Mesodermal cell (in vitro differentiated cells): ENCODE results near the gene VPS35L. TPM values are rescaled to one million over a fixed set of nuclear protein-coding genes. Genes with fewer than 3 reads are reported as not detected.

Experiments
- H3K27ac ChIP-seq: 2 replicates; pipeline ENCODE4 v1.7.0; 2013; ENCODE audit warnings: mild to moderate bottlenecking, low read depth, low read length, moderate library complexity; ENCODE audit not compliant: severe bottlenecking
- H3K36me3 ChIP-seq: 2 replicates; pipeline ENCODE4 v1.7.1; 2013; ENCODE audit warnings: mild to moderate bottlenecking, low read length, moderate library complexity; ENCODE audit not compliant: control insufficient read depth, insufficient read depth
- H3K4me1 ChIP-seq: one replicate; pipeline ENCODE4 v1.7.1; 2013; ENCODE audit warnings: mild to moderate bottlenecking, low read length; ENCODE audit not compliant: insufficient read depth, control insufficient read depth, poor library complexity, severe bottlenecking
- H3K4me3 ChIP-seq: 2 replicates; pipeline ENCODE4 v1.7.0; 2013; ENCODE audit warnings: low read length, control low read depth, mild to moderate bottlenecking; ENCODE audit not compliant: insufficient read depth, poor library complexity, severe bottlenecking; ENCODE audit errors: extremely low read depth
- H3K9me3 ChIP-seq: 2 replicates; pipeline ENCODE4 v1.7.1; 2013; ENCODE audit warnings: mild to moderate bottlenecking, low read length, moderate library complexity; ENCODE audit not compliant: control insufficient read depth
- WGBS, 2 experiments: methylation state at CpG; one replicate each; pipeline ENCODE4 v1.1.5; 2013; ENCODE audit warnings: missing lambda C conversion rate in 2 of 2; ENCODE audit not compliant: insufficient coverage in 2 of 2; 5-methylcytosine and 5-hydroxymethylcytosine counted together
- polyA plus RNA-seq, 2 experiments: library from polyadenylated mRNA; stranded (reverse); fragments of 50-300 nt; gene quantifications; one replicate each; pipeline ENCODE4 v1.2.3, GENCODE V29; 2013

Gene VPS35L, protein sequence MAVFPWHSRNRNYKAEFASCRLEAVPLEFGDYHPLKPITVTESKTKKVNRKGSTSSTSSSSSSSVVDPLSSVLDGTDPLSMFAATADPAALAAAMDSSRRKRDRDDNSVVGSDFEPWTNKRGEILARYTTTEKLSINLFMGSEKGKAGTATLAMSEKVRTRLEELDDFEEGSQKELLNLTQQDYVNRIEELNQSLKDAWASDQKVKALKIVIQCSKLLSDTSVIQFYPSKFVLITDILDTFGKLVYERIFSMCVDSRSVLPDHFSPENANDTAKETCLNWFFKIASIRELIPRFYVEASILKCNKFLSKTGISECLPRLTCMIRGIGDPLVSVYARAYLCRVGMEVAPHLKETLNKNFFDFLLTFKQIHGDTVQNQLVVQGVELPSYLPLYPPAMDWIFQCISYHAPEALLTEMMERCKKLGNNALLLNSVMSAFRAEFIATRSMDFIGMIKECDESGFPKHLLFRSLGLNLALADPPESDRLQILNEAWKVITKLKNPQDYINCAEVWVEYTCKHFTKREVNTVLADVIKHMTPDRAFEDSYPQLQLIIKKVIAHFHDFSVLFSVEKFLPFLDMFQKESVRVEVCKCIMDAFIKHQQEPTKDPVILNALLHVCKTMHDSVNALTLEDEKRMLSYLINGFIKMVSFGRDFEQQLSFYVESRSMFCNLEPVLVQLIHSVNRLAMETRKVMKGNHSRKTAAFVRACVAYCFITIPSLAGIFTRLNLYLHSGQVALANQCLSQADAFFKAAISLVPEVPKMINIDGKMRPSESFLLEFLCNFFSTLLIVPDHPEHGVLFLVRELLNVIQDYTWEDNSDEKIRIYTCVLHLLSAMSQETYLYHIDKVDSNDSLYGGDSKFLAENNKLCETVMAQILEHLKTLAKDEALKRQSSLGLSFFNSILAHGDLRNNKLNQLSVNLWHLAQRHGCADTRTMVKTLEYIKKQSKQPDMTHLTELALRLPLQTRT
- 40.5 TPM for polyA plus RNA-seq (2013, experiment 1 of 2)
- polyA plus RNA-seq (2013, experiment 2 of 2), result 48.3 TPM

DNA sequence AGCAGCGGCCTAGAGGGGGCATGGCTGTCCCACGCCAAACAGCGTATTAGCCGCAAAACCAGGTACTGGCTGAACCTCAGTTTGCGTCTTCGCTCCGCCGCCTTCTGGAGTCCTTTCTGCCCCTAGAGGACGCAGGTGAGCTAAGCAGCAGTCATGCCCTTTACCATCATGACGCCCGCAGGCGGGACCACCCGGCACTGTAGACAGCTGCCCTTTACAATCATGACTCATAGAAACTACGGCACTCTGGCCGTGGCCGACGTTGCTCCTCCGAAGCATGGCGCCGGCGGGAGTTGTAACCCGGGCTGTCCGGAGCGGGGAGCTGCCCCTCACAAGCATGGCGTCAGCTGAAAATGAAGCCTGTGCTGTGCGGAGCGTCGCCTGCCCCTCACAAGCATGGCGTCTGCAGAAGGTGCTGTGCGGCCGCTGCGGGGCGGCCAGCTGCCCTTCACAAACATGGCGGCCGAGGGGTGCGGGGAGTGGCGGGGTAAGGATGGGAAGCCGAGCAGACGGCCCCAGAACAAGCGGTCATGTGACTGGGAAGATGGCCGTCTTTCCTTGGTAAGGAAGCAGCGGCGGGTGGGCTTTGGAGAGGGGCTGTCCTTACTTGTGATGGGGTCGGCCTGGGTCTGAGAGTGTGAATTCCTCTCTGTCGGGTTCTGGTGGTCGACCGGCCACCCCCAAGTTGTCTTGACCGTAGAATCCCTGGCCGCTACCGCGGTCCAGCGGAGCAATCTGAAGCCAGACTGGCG is at the start of gene VPS35L:
Gene VPS35L, plus strand, starts transcription at position 518 of the 752 bp plus-strand sequence. Its CDS starts 27 bp downstream, at position 545.
- no peaks in the 10 kb centered on the region for H3K4me1 ChIP-seq
- peak within 1 kb of the TSS; percentile 88 for H3K4me3 ChIP-seq
- 0 to 1% methylated on average over 31 to 48 of the region's 53 CpGs for WGBS, 2 experiments

GRCh38 chr16:19506965-19507364 is 48.5 kb upstream of the VPS35L start:
- H3K4me1 ChIP-seq, result no peaks in the 10 kb centered on the region
- no peak overlapping the region for H3K27ac ChIP-seq
- WGBS, 2 experiments, result 97 to 100% methylated on average over 3 of the region's 4 CpGs
- H3K9me3 ChIP-seq, result no peaks in the 10 kb centered on the region
- peaks cover 77% of the 10 kb centered on the region for H3K36me3 ChIP-seq
- no peak overlapping the region for H3K4me3 ChIP-seq

More for the DNA sequence above, at the start of gene VPS35L:
- peaks cover 12% of the 10 kb centered on the region for H3K36me3 ChIP-seq
- H3K9me3 ChIP-seq, result no peaks in the 10 kb centered on the region
- H3K27ac ChIP-seq, result peak within 1 kb of the TSS; percentile 97

GRCh38 chr16:19507867-19508266 is 47.6 kb upstream of the VPS35L start:
- Histone ChIP-seq H3K4me3 (no peak overlapping the region), H3K4me1 (no peaks in the 10 kb centered on the region), H3K36me3 (peaks cover 76% of the 10 kb centered on the region), H3K27ac (no peak overlapping the region), H3K9me3 (no peaks in the 10 kb centered on the region)
- 95 to 100% methylated on average over 1 to 2 of the region's 2 CpGs for WGBS, 2 experiments

DNA sequence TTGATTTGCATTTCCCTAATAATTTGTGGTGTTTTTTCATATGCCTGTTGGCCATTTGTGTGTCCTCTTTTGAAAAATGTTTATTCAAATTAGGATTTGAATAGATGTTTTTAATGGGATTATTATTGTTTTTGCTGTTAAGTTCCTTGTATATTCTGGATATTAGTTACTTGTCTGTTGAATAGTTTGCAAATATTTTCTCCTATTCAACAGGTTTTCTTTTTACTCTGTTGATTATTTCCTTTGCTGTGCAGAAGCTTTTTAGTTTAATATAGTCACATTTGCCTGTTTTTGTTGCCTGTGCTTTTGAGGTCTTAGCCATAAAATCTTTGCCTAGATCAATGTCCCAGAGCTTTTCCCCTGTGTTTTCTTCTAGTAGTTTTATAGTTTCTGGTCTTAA is 43.2 kb upstream of the VPS35L start:
- Histone ChIP-seq H3K9me3 (no peaks in the 10 kb centered on the region), H3K36me3 (peaks cover 70% of the 10 kb centered on the region), H3K4me1 (peaks cover 5% of the 10 kb centered on the region), H3K27ac (no peak overlapping the region), H3K4me3 (no peak overlapping the region)

DNA sequence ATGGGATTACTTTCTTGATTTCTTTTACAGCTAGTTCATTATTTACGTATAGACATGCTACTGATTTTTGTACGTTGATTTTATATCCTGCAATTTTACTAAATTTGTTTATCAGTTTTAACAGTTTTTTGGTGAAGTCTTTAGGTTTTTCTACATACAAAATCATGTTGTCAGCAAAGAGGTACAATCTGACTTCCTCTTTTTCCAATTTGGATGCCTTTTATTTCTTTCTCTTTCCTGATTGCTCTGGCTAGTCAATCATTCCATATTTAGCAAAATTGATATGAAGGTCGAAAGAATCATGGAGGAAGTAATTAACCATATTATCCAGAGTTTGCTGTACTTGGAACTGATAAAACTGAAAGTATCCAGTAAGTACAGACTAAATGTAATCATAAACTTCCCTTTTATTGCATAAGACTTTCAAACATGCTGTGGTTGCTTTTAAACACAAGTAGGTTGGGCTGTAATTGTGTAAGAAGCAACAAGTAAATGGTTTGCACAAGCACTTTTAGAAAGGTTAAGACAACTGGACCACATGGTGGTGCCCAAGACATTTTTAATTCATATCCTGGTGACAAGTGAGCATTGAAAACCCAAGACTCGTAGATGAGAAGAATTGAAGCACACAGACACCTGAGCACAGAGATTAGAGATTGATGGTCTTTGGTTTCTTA is 42.0 kb upstream of the VPS35L start:
- Histone ChIP-seq H3K4me1 (peaks cover 5% of the 10 kb centered on the region), H3K36me3 (peaks cover 64% of the 10 kb centered on the region)

DNA sequence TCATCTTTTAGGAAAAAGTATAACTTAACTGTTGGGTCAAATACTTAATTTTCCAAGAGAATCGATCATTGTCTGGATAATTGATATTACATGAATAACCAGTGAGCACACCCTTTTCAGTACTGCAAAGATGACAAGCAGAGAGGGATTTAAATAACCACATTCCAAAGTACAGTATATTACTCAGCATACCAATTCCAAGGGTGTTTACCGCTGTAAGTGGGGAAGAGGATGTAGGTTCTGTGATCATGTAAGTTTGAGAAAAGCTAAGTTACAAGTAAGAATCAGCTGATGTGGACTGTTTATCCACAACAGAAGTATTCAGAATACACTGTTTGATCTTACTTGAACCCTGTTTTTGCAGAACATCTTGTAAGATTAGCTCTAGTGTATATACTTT is 39.7 kb upstream of the VPS35L start:
- Histone ChIP-seq H3K36me3 (peaks cover 60% of the 10 kb centered on the region), H3K27ac (no peak overlapping the region), H3K4me1 (peaks cover 10% of the 10 kb centered on the region), H3K4me3 (no peak overlapping the region), H3K9me3 (no peaks in the 10 kb centered on the region)
- no CpG with 5 or more reads among the region's 2 CpGs for whole genome bisulfite sequencing, 2 experiments

More for the DNA sequence above, 42.0 kb upstream of the VPS35L start:
- H3K27ac ChIP-seq, result no peak overlapping the region
- WGBS, 2 experiments, result 88 to 100% methylated on average over 1 of the region's 4 CpGs
- no peaks in the 10 kb centered on the region for H3K9me3 ChIP-seq
- no peak overlapping the region for H3K4me3 ChIP-seq

DNA sequence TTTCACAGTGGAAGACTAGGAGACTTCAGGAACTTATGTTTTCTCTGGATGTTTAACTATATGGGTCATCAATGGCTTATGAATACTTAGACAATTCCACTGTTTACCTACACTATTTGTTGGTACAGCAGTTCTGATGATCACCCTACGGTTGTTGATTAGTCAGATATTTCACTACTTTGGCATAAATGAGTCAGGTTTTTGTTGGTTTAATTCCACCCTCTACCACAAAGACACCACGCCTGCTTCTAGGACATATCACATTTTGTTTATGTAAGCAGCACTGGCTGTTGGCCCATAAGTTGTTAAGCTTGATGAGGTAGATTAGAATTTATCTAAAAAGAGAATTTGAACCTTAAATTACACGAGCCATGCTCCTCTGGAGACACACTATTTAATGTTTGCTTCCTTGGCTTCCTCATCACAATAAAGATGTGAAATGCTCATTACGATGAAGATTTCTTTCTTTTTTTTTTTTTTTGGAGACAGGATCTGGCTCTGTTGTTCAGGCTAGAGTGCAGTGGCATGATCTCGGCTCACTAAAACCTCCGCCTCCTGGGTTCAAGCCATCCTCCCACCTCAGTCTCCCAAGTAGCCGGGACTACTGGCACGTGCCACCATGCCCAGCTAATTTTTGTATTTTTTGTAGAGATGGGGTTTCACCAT is 37.9 kb upstream of the VPS35L start:
- H3K4me1 ChIP-seq, result peaks cover 10% of the 10 kb centered on the region
- no peak overlapping the region for H3K4me3 ChIP-seq
- H3K27ac ChIP-seq, result no peak overlapping the region
- 100% methylated on average over 2 of the region's 8 CpGs; no CpG with 5 or more reads in 1 of the 2 experiments for WGBS, 2 experiments
- peaks cover 46% of the 10 kb centered on the region for H3K36me3 ChIP-seq
- H3K9me3 ChIP-seq, result no peaks in the 10 kb centered on the region

DNA sequence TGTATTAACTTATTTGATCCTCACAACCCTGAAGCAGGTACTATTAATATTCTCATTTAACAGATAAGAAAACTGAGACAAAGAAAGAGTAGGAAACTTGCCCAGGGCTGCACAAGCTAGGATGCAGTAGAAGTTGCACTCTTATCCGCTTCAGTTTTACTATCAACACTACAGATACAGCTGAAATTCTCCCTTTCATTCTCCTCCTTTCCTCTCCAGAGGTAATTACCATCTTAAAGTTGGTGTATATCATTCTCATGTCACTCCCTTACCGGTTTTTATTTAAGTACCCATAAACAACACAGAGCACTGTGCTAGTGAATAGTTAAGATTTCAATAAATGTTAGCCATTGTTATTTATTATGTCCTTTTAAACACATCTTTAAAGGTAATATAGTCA is 37.1 kb upstream of the VPS35L start:
- WGBS, 2 experiments, result 100% methylated on average over 1 of the region's 2 CpGs
- Histone ChIP-seq H3K4me3 (no peak overlapping the region), H3K4me1 (peaks cover 10% of the 10 kb centered on the region)

DNA sequence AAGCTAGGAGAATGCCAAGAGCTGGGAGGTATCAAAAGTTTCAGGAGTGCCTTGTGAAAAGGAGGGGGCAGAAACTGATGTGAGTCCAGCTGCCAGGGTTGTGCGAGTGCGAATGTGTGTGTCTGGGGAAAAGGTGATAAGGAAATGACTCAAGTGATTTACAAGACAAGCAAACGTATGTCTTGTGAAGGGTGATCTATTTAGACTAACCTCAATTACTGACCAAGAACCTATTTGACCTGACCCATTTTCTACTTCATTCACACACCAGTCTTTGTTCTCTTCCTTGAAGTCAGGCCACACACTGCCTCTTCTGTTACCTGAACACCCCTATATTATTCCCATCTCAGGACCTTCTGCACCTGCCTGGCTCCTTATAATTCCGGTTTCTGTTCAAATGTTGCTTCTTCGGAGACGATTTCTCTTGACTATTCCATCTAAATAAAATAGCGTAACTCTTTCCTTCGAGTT is 34.6 kb upstream of the VPS35L start:
- Histone ChIP-seq H3K4me1 (peaks cover 15% of the 10 kb centered on the region), H3K4me3 (peak overlapping the region; percentile 81), H3K36me3 (peaks cover 22% of the 10 kb centered on the region), H3K9me3 (no peaks in the 10 kb centered on the region), H3K27ac (no peak overlapping the region)
- WGBS, 2 experiments, result 22 to 38% methylated on average over 5 of the region's 8 CpGs

More for the DNA sequence above, 37.1 kb upstream of the VPS35L start:
- Histone ChIP-seq H3K36me3 (peaks cover 41% of the 10 kb centered on the region), H3K9me3 (no peaks in the 10 kb centered on the region), H3K27ac (no peak overlapping the region)
